ENCODE results near the gene DENND1A.

- TF ChIP-seq CTCF (IDR thresholded peaks at IDR 0.05) (no peak), NR3C1 (CRISPR knock-in tag; conservative IDR thresholded peaks at IDR 0.05; ENCODE audit: low read depth) (no peak), NFYB (CRISPR knock-in tag; conservative IDR thresholded peaks at IDR 0.05; ENCODE audit: low read depth) (no peak), FOXP1 (CRISPR knock-in tag; IDR thresholded peaks at IDR 0.05; ENCODE audit: borderline replicate concordance) (no peak), USF2 (CRISPR knock-in tag; IDR thresholded peaks at IDR 0.05) (no peak), JAZF1 (CRISPR knock-in tag; IDR thresholded peaks at IDR 0.05) (no peak), SP1 (CRISPR knock-in tag; conservative IDR thresholded peaks at IDR 0.05) (no peak), KAT7 (CRISPR knock-in tag; IDR thresholded peaks at IDR 0.05; ENCODE audit: borderline replicate concordance) (no peak), E2F5 (CRISPR knock-in tag; IDR thresholded peaks at IDR 0.05) (no peak), CREM (CRISPR knock-in tag; IDR thresholded peaks at IDR 0.05) (no peak), ZNF121 (CRISPR knock-in tag; IDR thresholded peaks at IDR 0.05) (no peak), CREB1 (CRISPR knock-in tag; IDR thresholded peaks at IDR 0.05) (no peak), ATF2 (CRISPR knock-in tag; IDR thresholded peaks at IDR 0.05; ENCODE audit: borderline replicate concordance, low read depth) (no peak)
These were observed 343.7 kb downstream of the DENND1A start for GRCh38 chr9:123586275-123586674.
